ENCODE measurements around the gene IL12RB1. TPM values are rescaled to one million over a fixed set of nuclear protein-coding genes. Genes with fewer than 3 reads are reported as not detected.

IL12RB1 gene
- total RNA-seq, 4 donors from 2014 or later, result 1.1 to 4.4 (median 1.6) TPM

DNA sequence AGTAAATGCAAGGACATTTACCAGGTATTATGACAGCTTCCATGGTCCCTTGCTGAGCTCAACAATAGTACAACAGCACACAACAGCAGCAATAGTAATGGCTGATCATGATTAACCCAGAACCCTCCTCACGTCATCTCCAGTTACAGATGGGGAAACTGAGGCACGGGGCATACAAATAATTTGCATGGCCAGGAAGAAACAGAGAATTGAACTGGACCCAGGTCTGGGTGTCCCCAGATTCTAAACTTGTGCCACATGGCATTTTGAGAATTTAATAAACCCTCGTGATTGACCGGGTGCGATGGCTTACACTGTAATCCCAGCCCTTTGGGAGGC lies 18.0 kb upstream of the IL12RB1 start:
- no peak for TF ChIP-seq CTCF (IDR thresholded peaks at IDR 0.05)
- DNase-seq (ENCODE audit: low spot score) (no peak), ATAC-seq (ENCODE audit: low FRiP score) (no peak)

DNA sequence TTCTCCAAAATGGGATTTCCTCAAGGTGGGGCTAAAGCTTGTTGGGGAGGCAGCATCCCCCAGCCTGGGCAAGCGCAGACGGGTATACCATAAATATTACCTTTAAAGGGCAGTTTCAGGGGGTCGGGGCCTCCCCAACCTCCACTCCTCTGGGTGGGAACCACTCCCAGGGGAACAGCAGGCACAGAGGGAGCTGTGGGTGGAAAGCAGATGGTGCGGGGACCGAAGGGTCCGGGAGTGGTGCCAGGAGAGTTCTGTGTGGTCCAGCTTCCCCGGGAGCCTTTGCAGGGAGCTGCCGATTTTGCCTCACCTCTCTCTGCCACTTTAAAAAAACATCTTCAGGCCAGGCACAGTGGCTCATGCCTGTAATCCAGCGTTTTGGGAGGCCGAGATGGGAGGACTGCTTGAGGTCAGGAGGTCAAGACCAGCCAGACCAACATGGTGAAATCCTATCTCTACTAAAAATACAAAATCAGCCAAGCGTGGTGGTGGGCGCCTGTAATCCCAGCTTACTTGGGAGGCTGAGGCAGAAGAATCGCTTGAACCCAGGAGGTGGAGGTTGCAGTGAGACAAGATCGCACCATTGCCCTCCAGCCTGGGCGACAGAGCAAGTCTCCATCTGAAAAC lies 16.3 kb upstream of the IL12RB1 start:
- no peak for ATAC-seq (ENCODE audit: low FRiP score)
- no peak for TF ChIP-seq CTCF (IDR thresholded peaks at IDR 0.05)
- no peak for DNase-seq (ENCODE audit: low spot score)

DNA sequence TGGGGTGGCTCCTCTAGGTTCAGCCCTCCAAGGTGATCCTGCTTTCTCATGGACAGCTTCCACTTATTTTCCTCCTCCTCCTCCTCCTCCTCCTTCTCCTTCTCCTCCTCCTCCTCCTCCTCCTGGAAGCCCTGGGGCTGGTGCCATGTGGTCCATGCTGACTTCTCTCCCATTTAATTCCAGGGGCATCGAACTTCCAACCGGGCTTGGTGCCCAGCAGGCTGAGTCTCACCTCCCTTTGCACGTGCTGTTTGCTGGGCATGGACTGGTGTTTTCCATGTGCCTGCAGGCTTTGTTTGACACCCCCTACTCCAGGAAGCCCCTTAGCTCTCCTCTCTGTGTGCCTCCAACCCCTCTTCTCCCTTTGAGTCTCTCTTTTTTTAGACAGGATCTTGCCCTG lies 14.5 kb upstream of the IL12RB1 start:
- ATAC-seq (ENCODE audit: low FRiP score), result no peak
- TF ChIP-seq CTCF (IDR thresholded peaks at IDR 0.05), result no peak
- DNase-seq (ENCODE audit: low spot score), result no peak

GRCh38 chr19:18100710-18101109 lies 14.0 kb upstream of the IL12RB1 start:
- ATAC-seq (ENCODE audit: low FRiP score), result no peak
- no peak for TF ChIP-seq CTCF (IDR thresholded peaks at IDR 0.05)
- no peak for DNase-seq (ENCODE audit: low spot score)

DNA sequence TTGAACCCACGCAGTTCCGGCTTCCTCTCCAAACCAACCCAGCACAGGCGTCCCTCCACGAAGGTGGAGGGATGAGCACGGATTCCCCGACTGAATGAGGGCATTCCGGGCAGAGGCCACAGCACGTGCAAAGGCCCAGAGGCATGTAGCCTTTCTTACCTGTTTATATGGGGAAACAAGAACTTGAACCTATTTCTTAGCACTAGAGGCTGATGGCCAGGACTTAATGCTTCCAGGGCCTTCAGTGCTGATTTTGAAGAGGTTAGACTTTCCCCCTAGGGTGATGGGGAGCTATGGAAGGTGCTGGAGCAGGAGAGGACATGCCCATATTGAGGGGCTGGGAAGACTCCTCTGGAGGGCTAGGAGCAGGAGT lies 12.9 kb upstream of the IL12RB1 start:
- DNase-seq (ENCODE audit: low spot score) (no peak), ATAC-seq (ENCODE audit: low FRiP score) (no peak)
- TF ChIP-seq CTCF (IDR thresholded peaks at IDR 0.05), result no peak

DNA sequence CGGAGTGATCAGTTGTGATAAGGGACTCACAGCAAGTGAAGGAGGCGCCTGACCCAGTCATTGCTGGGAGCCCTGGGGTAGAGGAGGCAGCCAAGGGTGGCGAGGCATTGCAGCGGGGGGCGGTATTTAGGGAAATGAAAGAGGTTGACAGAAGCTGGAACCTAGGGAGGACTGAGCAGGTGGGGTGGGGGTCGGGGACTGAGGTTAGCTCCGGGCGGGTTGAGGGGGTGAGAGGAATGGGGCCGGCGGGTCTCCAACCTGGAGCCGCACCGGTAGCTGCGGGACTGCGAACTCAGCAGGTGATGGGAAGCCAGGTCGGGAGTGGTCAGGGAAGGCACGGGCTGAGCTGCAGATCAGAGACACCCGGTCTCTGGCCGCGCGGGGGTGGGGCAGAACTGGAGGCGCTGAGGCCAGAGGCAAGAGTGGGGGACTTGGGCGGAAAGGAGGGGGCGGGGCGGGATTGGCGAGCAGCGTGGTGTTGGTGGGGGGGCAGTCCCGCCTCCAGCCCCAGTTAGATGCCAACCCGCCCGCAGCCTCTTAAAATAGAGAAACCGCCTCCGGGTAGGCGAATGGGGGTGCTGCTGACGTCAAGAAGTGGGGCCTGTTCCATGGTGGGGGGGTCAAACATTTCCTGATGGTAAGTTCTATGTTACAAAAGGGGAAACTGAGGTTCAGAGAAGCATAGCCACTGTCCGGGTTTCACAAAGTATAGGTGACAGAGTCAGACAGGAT lies 12.3 kb upstream of the IL12RB1 start:
- DNase-seq (ENCODE audit: low spot score), result no peak
- no peak for ATAC-seq (ENCODE audit: low FRiP score)
- no peak for TF ChIP-seq CTCF (IDR thresholded peaks at IDR 0.05)

All from omental fat pad (tissue), 4 donors.